Measurements from ENCODE around the gene PDE5A.

DNA sequence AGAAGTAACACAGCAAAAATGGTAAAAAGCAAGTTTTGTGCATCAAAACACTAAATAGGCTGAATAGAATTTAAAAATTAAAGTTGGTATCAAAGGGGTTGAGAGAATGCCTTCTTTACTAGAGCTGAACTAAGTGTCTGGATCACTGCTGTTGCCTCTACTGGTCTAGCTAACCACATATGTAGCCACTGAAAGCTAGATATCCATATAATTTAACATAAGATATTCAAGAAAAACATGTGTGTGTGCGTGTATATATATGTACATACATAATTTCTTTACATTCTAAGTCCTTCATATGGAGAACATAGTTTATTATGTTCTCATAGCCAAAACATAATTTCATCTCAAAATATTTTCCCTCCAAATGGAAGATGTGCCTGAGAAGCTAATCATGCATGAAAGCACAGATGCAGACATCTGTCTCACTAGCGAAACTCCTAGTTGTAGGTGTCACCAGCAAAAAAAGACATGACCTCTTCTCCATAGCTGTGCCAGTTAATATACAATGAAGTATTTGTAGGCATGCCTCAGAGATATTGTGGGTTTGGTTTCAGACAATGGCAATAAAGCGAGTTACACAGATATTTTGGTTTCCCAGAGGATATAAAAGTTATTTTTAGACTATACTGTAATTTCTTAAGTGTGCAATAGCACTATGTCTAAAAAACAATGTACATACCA lies 47.3 kb downstream of the PDE5A start:
- TF ChIP-seq, protein P1, sequence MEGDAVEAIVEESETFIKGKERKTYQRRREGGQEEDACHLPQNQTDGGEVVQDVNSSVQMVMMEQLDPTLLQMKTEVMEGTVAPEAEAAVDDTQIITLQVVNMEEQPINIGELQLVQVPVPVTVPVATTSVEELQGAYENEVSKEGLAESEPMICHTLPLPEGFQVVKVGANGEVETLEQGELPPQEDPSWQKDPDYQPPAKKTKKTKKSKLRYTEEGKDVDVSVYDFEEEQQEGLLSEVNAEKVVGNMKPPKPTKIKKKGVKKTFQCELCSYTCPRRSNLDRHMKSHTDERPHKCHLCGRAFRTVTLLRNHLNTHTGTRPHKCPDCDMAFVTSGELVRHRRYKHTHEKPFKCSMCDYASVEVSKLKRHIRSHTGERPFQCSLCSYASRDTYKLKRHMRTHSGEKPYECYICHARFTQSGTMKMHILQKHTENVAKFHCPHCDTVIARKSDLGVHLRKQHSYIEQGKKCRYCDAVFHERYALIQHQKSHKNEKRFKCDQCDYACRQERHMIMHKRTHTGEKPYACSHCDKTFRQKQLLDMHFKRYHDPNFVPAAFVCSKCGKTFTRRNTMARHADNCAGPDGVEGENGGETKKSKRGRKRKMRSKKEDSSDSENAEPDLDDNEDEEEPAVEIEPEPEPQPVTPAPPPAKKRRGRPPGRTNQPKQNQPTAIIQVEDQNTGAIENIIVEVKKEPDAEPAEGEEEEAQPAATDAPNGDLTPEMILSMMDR (IDR thresholded peaks at IDR 0.05): no peak
- no peak for TF ChIP-seq EZH2 (IDR thresholded peaks at IDR 0.05; ENCODE audit: borderline replicate concordance, insufficient read depth, low read depth, low read length, poor library complexity, severe bottlenecking)
